ENCODE measurements around the gene DDX23. TPM values are rescaled to one million over a fixed set of nuclear protein-coding genes. Genes with fewer than 3 reads are reported as not detected.
A peak's percentile ranks its signal among the peaks of the same experiment; 100 is the strongest.

The DDX23 gene
- total RNA-seq, 1 donor = 53.6 TPM

DNA sequence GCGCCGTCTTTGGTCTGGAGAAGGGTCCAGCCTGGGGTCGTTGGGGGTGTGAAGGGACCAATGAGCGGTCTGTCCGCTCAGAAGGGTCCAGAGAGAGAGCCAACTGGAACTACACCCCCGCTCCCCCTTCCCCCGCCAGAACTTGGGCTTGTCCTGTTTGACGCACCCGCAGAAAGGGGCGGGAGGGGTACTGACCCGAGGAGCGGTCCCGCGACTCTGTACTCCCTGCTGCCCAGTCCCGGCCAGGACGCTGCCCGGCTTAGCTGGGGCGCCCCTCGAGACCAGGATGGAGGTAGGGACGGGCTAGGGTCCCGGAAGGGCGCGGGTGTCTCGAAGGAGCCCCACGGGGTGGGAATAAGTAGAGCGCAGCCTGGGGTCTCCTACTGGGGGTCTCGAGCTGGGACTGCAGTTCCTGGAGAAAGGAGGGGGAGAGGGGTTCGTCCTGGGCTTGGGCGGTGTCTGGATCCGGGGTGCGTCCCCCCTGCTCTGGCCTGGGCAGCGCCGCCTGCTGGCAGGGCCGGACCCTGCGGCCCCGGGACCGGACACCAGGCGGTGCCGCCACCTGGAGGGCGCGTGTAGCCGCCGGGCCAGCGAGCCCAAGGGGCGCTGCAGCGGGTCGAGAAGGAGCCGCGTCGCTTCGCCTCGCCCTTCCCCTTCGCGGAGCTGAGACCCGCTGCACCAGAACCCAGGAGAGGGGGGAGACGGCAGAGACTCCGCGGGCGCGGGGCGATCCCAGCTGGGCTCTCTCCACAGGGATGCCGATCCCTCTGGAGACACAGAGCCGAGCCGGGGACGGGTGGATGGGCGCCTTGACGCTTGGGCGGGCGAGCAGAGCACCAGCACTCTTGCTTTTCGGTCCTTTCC lies 37.5 kb downstream of the DDX23 start:
- TF ChIP-seq CTCF (IDR thresholded peaks at IDR 0.05; ENCODE audit: extremely low read depth, low read depth, low read length) = peak; percentile 94
- Histone ChIP-seq H3K4me2 (ENCODE audit: insufficient read depth, low read length) (peak overlapping the region; percentile 86), H3K27me3 (ENCODE audit: insufficient read depth, low read length) (no peaks in the 10 kb centered on the region), H3K4me1 (ENCODE audit: insufficient read depth, low read length) (peaks cover 54% of the 10 kb centered on the region), H3K79me2 (ENCODE audit: insufficient read depth, low read length) (peaks cover 20% of the 10 kb centered on the region), H4K20me1 (ENCODE audit: insufficient read depth, low read length) (peaks cover 9% of the 10 kb centered on the region), H3K9me3 (ENCODE audit: low read depth, low read length) (no peaks in the 10 kb centered on the region), H3K36me3 (ENCODE audit: insufficient read depth, low read length) (no peaks in the 10 kb centered on the region), H3K4me3 (ENCODE audit: insufficient read depth, low read length) (peak overlapping the region; percentile 95), H2AFZ (ENCODE audit: low read length) (peak overlapping the region; percentile 96), H3K27ac (ENCODE audit: low read depth, low read length) (peak overlapping the region; percentile 56)
- peak; percentile 98 for DNase-seq (ENCODE audit: insufficient read length, low spot score, missing footprints)

- TF ChIP-seq CTCF (IDR thresholded peaks at IDR 0.05; ENCODE audit: extremely low read depth, low read depth, low read length) = peak; percentile 6
- Histone ChIP-seq H3K9me3 (ENCODE audit: low read depth, low read length) (no peaks in the 10 kb centered on the region), H3K27ac (ENCODE audit: low read depth, low read length) (peak overlapping the region; percentile 52), H3K27me3 (ENCODE audit: insufficient read depth, low read length) (no peaks in the 10 kb centered on the region), H3K36me3 (ENCODE audit: insufficient read depth, low read length) (no peaks in the 10 kb centered on the region), H4K20me1 (ENCODE audit: insufficient read depth, low read length) (peaks cover 5% of the 10 kb centered on the region), H3K4me2 (ENCODE audit: insufficient read depth, low read length) (peak overlapping the region; percentile 86), H3K4me3 (ENCODE audit: insufficient read depth, low read length) (peak overlapping the region; percentile 95), H3K79me2 (ENCODE audit: insufficient read depth, low read length) (peaks cover 20% of the 10 kb centered on the region), H2AFZ (ENCODE audit: low read length) (peak overlapping the region; percentile 94), H3K4me1 (ENCODE audit: insufficient read depth, low read length) (peaks cover 54% of the 10 kb centered on the region)
- peak; percentile 81 for DNase-seq (ENCODE audit: insufficient read length, low spot score, missing footprints)
Measured at GRCh38 chr12:48813465-48814261, 38.3 kb downstream of the DDX23 start.

GRCh38 chr12:48812389-48812788 lies 39.6 kb downstream of the DDX23 start:
- no peak overlapping the region for H3K4me3 ChIP-seq (ENCODE audit: insufficient read depth, low read length)
- no peaks in the 10 kb centered on the region for H3K36me3 ChIP-seq (ENCODE audit: insufficient read depth, low read length)
- DNase-seq (ENCODE audit: insufficient read length, low spot score, missing footprints) = peak; percentile 55
- no peak for TF ChIP-seq CTCF (IDR thresholded peaks at IDR 0.05; ENCODE audit: extremely low read depth, low read depth, low read length)
- H2AFZ ChIP-seq (ENCODE audit: low read length) = peak overlapping the region; percentile 52
- peak overlapping the region; percentile 79 for H3K27ac ChIP-seq (ENCODE audit: low read depth, low read length)
- no peaks in the 10 kb centered on the region for H3K27me3 ChIP-seq (ENCODE audit: insufficient read depth, low read length)
- peaks cover 48% of the 10 kb centered on the region for H3K4me1 ChIP-seq (ENCODE audit: insufficient read depth, low read length)
- H3K79me2 ChIP-seq (ENCODE audit: insufficient read depth, low read length) = peaks cover 18% of the 10 kb centered on the region
- H3K9me3 ChIP-seq (ENCODE audit: low read depth, low read length) = no peaks in the 10 kb centered on the region
- H3K4me2 ChIP-seq (ENCODE audit: insufficient read depth, low read length) = peak overlapping the region; percentile 26
- H4K20me1 ChIP-seq (ENCODE audit: insufficient read depth, low read length) = peaks cover 5% of the 10 kb centered on the region

Data from osteoblast (primary cell).